Amniotic stem cell (primary cell): ENCODE measurements around the gene SMAD2.

Experiments used
- DNase-seq: peaks from one replicate; lab custom pipeline; 2025; lab: John Stamatoyannopoulos, UW

SMAD2 gene

GRCh38 chr18:47895565-47896250 lies 34.8 kb downstream of the SMAD2 start:
- no peak for DNase-seq

GRCh38 chr18:47893939-47894699 lies 36.3 kb downstream of the SMAD2 start:
- DNase-seq, result no peak

GRCh38 chr18:47893047-47893446 lies 37.4 kb downstream of the SMAD2 start:
- DNase-seq, result no peak

GRCh38 chr18:47888156-47888555 lies 42.3 kb downstream of the SMAD2 start:
- no peak for DNase-seq

GRCh38 chr18:47887227-47887626 lies 43.2 kb downstream of the SMAD2 start:
- no peak for DNase-seq

GRCh38 chr18:47883771-47884413 lies 46.6 kb downstream of the SMAD2 start:
- no peak for DNase-seq

GRCh38 chr18:47882641-47883040 lies 47.8 kb downstream of the SMAD2 start:
- no peak for DNase-seq

GRCh38 chr18:47881752-47882455 lies 48.6 kb downstream of the SMAD2 start:
- DNase-seq, result no peak

GRCh38 chr18:47881042-47881441 lies 49.4 kb downstream of the SMAD2 start:
- no peak for DNase-seq

- DNase-seq, result no peak
Observed at GRCh38 chr18:47877892-47878291, 52.6 kb downstream of the SMAD2 start.

- no peak for DNase-seq
Observed at GRCh38 chr18:47876813-47877212, 53.6 kb downstream of the SMAD2 start.

- DNase-seq, result no peak
Observed at GRCh38 chr18:47873625-47874024, 56.8 kb downstream of the SMAD2 start.

- no peak for DNase-seq
Observed at GRCh38 chr18:47872426-47872825, 58.0 kb downstream of the SMAD2 start.

- DNase-seq, result no peak
Observed at GRCh38 chr18:47871288-47871687, 59.2 kb downstream of the SMAD2 start.

GRCh38 chr18:47870605-47871004 lies 59.9 kb downstream of the SMAD2 start:
- no peak for DNase-seq

GRCh38 chr18:47868744-47869143 lies 61.7 kb downstream of the SMAD2 start:
- no peak for DNase-seq

- DNase-seq, result no peak
Observed at GRCh38 chr18:47865183-47865582, 65.3 kb downstream of the SMAD2 start.

GRCh38 chr18:47863041-47863440 lies 67.4 kb downstream of the SMAD2 start:
- no peak for DNase-seq

GRCh38 chr18:47858607-47859006 lies 71.9 kb downstream of the SMAD2 start:
- DNase-seq, result no peak

GRCh38 chr18:47847635-47848034 lies 82.8 kb downstream of the SMAD2 start:
- DNase-seq, result no peak

- DNase-seq, result no peak
Observed at GRCh38 chr18:47846431-47846830, 84.0 kb downstream of the SMAD2 start.

- no peak for DNase-seq
Observed at GRCh38 chr18:47844828-47845498, 85.5 kb downstream of the SMAD2 start.
